Upper lobe of left lung (tissue), 6 donors: ENCODE results near the gene HDDC2. TPM values are rescaled to one million over a fixed set of nuclear protein-coding genes. Genes with fewer than 3 reads are reported as not detected.

ENCODE experiments used
- ATAC-seq, 2 donors: fragments of 200-7000 bp; cut with Tn5 transposase; one replicate each; pipeline ENCODE4 v1.9.1; 2022; ENCODE audit warnings: mild to moderate bottlenecking in 2 of 2, moderate library complexity in 2 of 2; ENCODE audit not compliant: low FRiP score in 2 of 2
- DNase-seq, 2 donors: peaks; one replicate each; pipeline ENCODE4 v3.0.0-alpha.2; 2019 to 2020
- H3K27ac ChIP-seq, 4 donors: fragments of 200-600 bp; sonication (generic); one replicate each; pipeline ENCODE4 v1.5.1; 2016 to 2019
- H3K27me3 ChIP-seq, 4 donors: fragments of 200-600 bp; sonication (generic); one replicate each; pipeline ENCODE4 v1.5.1; 2017 to 2019
- H3K36me3 ChIP-seq, 4 donors: fragments of 200-600 bp; sonication (generic); one replicate each; pipeline ENCODE4 v1.5.1; 2016 to 2019
- H3K4me1 ChIP-seq, 4 donors: fragments of 200-600 bp; sonication (generic); one replicate each; pipeline ENCODE4 v1.5.1; 2018 to 2019
- H3K4me3 ChIP-seq, 4 donors: fragments of 200-600 bp; sonication (generic); one replicate each; pipeline ENCODE4 v1.5.1; 2017 to 2019; ENCODE audit warnings: mild to moderate bottlenecking in 2 of 4, moderate library complexity in 1 of 4
- H3K9me3 ChIP-seq, 4 donors: fragments of 200-600 bp; sonication (generic); one replicate each; pipeline ENCODE4 v1.5.1; 2018 to 2019
- CTCF ChIP-seq, 6 experiments: fragments of 450-650 bp in 4 of 6; fragments of 200-600 bp in 2 of 6; sonication (generic) in 2 of 6; IDR thresholded peaks; one replicate each; pipeline ENCODE4 v1.5.1; 2016 to 2019; ENCODE audit warnings: antibody characterized with exemption in 6 of 6
- EP300 ChIP-seq, 4 donors: sonication (generic); formaldehyde crosslinking; IDR thresholded peaks; one replicate each; pipeline ENCODE4 v1.5.1; 2017; ENCODE audit warnings: antibody characterized with exemption in 4 of 4, control low read depth in 2 of 4
- POLR2A ChIP-seq, 4 donors: fragments of 450-650 bp; IDR thresholded peaks; one replicate each; pipeline ENCODE4 v1.5.1; 2016 to 2017; ENCODE audit warnings: antibody characterized with exemption in 4 of 4, mild to moderate bottlenecking in 2 of 4
- POLR2AphosphoS5 ChIP-seq, 2 donors: sonication (generic); formaldehyde crosslinking; IDR thresholded peaks; one replicate each; pipeline ENCODE4 v1.5.1; 2017; ENCODE audit warnings: antibody characterized with exemption in 2 of 2
- WGBS, 2 donors: methylation state at CpG; one replicate each; pipeline ENCODE4 v1.1.5; 2017 to 2018; 5-methylcytosine and 5-hydroxymethylcytosine counted together
- total RNA-seq, 6 donors: library from RNA; depleted of rRNA in 4 of 6; stranded (reverse); fragments of >200 nt in 4 of 6; gene quantifications; one replicate each; pipeline versions ENCODE4 v1.1.0 to v1.2.1, GENCODE V29; 2016 to 2021
- donor health status: DM: no; HTN: no; CAD: no; lungs with moderate emphysema.
- donor health status: DM: no; HTN: yes; CAD: no; lungs with severe emphysema.

Gene HDDC2
- total RNA-seq, 6 donors from 2014 or later = 31.4 to 57.5 (median 47.4) TPM

- no peak for TF ChIP-seq POLR2A (IDR thresholded peaks at IDR 0.05)
- no peak for TF ChIP-seq EP300 (IDR thresholded peaks at IDR 0.05)
- TF ChIP-seq CTCF (IDR thresholded peaks at IDR 0.05) = no peak
- TF ChIP-seq POLR2AphosphoS5 (IDR thresholded peaks at IDR 0.05) = no peak
- H3K27me3 ChIP-seq = no peaks in the 10 kb centered on the region
- H3K4me1 ChIP-seq = no peaks in the 10 kb centered on the region
- ATAC-seq = no peak
- DNase-seq = no peak
- H3K36me3 ChIP-seq = peaks cover 0 to 19% (median 3%) of the 10 kb centered on the region in 4 donors
- no peak overlapping the region for H3K27ac ChIP-seq
- 96 to 100% methylated on average over 4 of the region's 4 CpGs for whole genome bisulfite sequencing, 2 donors
- H3K4me3 ChIP-seq = no peak overlapping the region
- H3K9me3 ChIP-seq = no peaks in the 10 kb centered on the region
Measured at GRCh38 chr6:125270380-125270779, 31.4 kb downstream of the HDDC2 start.

GRCh38 chr6:125269328-125269985, 32.3 kb downstream of the HDDC2 start:
- no peak for ATAC-seq
- H3K27me3 ChIP-seq = no peaks in the 10 kb centered on the region
- 80 to 85% methylated on average over 7 of the region's 7 CpGs for WGBS, 2 donors

GRCh38 chr6:125268765-125269164, 33.0 kb downstream of the HDDC2 start:
- H3K36me3 ChIP-seq = peaks cover 0 to 14% (median 3%) of the 10 kb centered on the region in 4 donors
- H3K9me3 ChIP-seq = no peaks in the 10 kb centered on the region
- no peak overlapping the region for H3K4me3 ChIP-seq
- no peaks in the 10 kb centered on the region for H3K4me1 ChIP-seq
- no peaks in the 10 kb centered on the region for H3K27me3 ChIP-seq
- TF ChIP-seq EP300 (IDR thresholded peaks at IDR 0.05) = no peak
- TF ChIP-seq CTCF (IDR thresholded peaks at IDR 0.05) = no peak
- TF ChIP-seq POLR2A (IDR thresholded peaks at IDR 0.05) = no peak
- TF ChIP-seq POLR2AphosphoS5 (IDR thresholded peaks at IDR 0.05) = no peak
- no peak overlapping the region for H3K27ac ChIP-seq
- ATAC-seq (no peak), DNase-seq (no peak)
- 82 to 100% methylated on average over 2 to 4 of the region's 4 CpGs for WGBS, 2 donors

More at GRCh38 chr6:125269328-125269985, 32.3 kb downstream of the HDDC2 start:
- Histone ChIP-seq H3K4me3 (no peak overlapping the region), H3K9me3 (no peaks in the 10 kb centered on the region), H3K4me1 (no peaks in the 10 kb centered on the region), H3K27ac (no peak overlapping the region), H3K36me3 (peaks cover 0 to 19% (median 3%) of the 10 kb centered on the region in 4 donors)
- TF ChIP-seq EP300 (IDR thresholded peaks at IDR 0.05) (no peak), POLR2AphosphoS5 (IDR thresholded peaks at IDR 0.05) (peak in 1 of 2 donors; percentile 10)
- peak in 1 of 2 donors; percentile 58 for DNase-seq

- Histone ChIP-seq H3K27me3 (no peaks in the 10 kb centered on the region), H3K4me3 (no peak overlapping the region), H3K4me1 (no peaks in the 10 kb centered on the region), H3K36me3 (peaks cover 0 to 7% (median 3%) of the 10 kb centered on the region in 4 donors), H3K9me3 (no peaks in the 10 kb centered on the region), H3K27ac (no peak overlapping the region)
- no peak for ATAC-seq
- WGBS, 2 donors = 97 to 99% methylated on average over 9 to 12 of the region's 12 CpGs
- TF ChIP-seq EP300 (IDR thresholded peaks at IDR 0.05) (no peak), POLR2AphosphoS5 (IDR thresholded peaks at IDR 0.05) (no peak), CTCF (IDR thresholded peaks at IDR 0.05) (no peak), POLR2A (IDR thresholded peaks at IDR 0.05) (no peak)
- no peak for DNase-seq
Measured at GRCh38 chr6:125267806-125268523, 33.8 kb downstream of the HDDC2 start.

- H3K4me1 ChIP-seq = no peaks in the 10 kb centered on the region
- WGBS, 2 donors = 75 to 80% methylated on average over 4 of the region's 4 CpGs
- ATAC-seq (no peak), DNase-seq (no peak)
- no peak overlapping the region for H3K4me3 ChIP-seq
- no peak overlapping the region for H3K27ac ChIP-seq
- TF ChIP-seq POLR2AphosphoS5 (IDR thresholded peaks at IDR 0.05) (no peak), CTCF (IDR thresholded peaks at IDR 0.05) (no peak), POLR2A (IDR thresholded peaks at IDR 0.05) (no peak)
- no peaks in the 10 kb centered on the region for H3K36me3 ChIP-seq
- H3K27me3 ChIP-seq = no peaks in the 10 kb centered on the region
- no peaks in the 10 kb centered on the region for H3K9me3 ChIP-seq
Measured at GRCh38 chr6:125264476-125264875, 37.3 kb downstream of the HDDC2 start.
